Ecto neural progenitor cell (in vitro differentiated cells): ENCODE data around the gene CIB2.
"Not testable (repeated sequence)": the region's sequence is repeated elsewhere in the genome, so short reads cannot be mapped to it uniquely, and the experiment has no call there.

Experiments used
- DNase-seq: peaks from one replicate; pipeline ENCODE4 v3.0.0-alpha.2; 2018; ENCODE audit warnings: low spot score

Gene CIB2

DNA sequence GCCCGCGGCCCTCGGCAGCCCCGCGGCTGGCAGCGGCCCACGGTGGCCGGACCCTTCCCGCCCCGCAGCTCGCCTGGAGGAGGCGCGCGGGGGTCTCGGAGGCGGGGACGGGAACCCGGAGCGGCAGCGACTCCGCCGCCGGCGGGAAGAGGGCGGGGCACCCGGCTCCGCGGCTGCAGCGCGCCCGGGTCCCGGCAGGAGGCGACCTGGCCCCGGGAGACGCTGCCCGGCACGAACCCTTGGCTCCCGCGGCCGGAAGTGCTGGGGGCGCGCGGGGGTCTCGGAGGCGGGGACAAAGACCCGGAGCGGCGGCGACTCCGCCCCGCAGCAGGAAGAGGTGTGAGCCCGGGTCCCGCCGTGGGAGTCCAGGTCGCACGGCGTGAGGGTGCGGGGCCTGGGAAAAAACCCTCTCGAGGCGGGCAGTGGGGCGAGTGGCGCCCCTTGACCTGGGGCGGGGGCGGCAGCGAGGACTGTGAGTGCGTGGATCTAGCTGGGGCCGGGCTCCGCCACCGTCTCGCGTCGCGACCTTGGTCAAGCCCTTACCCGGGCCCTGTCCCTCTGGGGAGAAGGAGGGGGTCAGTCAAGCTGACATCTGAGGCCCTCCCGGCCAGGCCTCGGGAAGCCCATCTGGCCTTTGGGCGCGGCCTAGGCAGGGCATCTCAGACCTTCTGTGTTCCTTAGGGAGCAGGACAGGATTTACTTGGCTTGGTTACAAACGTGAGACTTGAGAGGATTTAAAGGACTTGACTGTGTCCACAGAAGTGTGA lies at the start of gene CIB2:
Gene CIB2 (minus strand): TSS at position 151 of the 767 bp plus-strand sequence. CDS start 230 bp downstream, outside the sequence.
- peak; percentile 93 for DNase-seq

DNA sequence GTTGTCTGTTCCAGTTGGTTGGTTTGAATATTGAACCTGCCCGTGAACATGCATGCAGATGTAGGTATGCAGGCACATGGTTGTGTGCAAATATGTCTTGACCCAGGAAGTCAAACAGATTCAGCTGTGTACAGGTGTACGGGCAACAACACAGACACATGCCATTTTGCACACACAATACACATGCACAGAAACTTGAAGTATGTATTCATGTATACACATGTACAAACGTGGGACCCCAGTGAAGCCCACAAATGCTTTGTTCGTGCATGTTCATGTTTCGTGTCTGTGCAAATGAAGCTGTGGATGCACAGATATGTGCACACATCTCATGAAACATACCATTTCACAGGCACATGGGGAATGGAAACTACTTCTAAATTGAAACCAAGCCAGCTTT lies 48.7 kb upstream of the CIB2 start:
- DNase-seq: no peak

DNA sequence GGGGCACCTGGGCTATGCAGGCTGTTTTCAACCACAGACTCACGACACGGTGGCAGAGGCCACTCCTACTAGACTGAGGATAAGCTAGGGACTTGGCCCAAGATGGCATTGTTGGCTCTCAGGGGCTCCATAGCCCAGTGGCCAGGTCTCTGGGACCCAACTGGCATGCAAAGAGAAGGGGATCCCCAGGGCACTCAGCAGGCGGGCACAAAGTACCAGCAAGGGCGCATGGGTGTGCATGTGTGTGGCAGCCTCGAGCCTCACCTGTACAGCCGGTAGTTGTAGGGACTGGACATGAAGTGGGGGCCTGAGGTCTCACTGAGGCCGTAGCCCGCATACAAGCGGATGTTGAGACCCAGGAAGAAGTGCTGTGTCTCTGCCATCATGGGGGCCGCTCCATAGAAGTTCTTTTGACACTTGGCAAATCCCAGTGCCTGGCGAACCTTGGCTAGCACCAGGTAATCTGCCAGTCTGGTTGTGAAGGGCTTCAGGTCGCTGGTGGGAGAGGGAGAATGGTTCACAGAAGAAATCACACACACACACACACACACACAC lies 48.1 kb upstream of the CIB2 start:
- no peak for DNase-seq

DNA sequence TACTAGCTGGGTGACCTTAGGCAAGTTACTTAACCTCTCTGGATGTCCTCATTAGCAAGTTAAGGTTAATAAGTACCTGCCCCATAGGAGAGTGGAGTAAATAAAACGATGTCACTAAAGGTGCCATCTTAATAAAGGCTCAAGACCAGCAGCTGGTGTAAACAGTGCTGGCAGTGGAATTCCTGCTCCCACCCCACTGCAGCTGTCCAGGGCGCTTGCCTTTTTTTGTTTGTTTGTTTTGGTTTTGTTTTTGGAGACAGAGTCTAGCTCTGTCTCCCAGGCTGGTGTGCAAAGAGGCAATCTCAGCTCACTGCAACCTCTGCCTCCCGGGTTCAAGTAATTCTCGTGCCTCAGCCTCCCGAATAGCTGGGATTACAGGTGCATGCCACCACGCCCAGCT lies 46.8 kb upstream of the CIB2 start:
- no peak for DNase-seq

DNA sequence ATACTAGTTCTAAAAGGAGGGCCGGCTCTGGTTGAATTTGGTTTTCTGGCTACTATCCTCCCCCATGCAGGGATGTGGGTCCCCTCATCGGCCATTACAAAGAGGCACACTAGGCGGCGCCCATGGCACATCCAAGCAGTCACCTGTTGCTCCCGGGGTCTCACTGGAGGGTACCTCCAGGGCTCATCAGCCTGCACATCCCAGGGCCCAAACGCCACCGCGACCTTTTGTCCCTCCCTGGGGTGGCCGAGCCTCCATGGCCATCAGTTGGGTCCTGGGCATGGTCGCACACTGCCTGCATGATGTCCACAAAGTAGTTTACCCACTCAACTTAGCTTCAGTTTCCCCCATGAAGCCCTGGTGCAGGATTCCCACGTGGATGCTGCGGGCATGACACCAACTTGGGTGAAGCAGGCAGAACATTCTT lies 46.2 kb upstream of the CIB2 start:
- DNase-seq: peak; percentile 83

DNA sequence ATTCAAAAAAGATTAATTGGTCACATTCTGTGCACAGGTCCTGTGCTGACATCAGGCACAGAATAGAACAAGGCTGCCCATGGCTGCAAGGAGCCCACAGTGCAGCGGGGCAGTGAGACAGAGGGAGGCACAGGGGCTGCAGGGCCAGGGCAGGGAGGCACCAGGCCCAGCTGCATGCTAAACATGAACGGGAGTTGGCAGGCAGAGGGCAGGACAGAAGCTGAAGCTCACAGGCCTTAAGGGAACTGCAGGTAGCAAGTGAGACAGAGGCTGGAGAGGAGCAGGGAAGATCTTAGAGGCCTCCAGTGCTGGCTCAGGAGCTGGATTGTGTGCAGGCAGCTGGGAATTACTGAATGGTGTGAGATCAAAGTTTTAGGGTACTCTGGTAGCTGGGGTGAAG lies 44.1 kb upstream of the CIB2 start:
- no peak for DNase-seq

DNA sequence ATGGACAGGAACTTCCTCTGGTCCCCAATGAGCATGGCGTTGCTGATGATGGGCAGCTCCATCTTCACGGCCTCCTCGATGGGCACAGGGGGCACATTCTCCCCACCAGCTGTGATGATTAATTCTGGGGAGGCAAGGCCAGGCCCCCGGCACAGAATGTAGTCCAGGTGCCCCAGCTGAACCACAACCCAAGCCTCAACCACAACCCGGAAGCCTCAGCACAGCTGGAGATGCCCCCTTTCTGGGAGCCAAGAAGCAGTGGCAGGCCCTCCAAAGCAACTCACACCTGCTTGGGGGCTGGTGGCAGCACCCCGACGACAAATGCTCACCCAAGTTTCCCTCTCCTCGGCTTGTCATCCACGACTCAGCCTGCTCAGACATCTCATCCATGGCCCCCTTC lies 43.2 kb upstream of the CIB2 start:
- DNase-seq: no peak

DNA sequence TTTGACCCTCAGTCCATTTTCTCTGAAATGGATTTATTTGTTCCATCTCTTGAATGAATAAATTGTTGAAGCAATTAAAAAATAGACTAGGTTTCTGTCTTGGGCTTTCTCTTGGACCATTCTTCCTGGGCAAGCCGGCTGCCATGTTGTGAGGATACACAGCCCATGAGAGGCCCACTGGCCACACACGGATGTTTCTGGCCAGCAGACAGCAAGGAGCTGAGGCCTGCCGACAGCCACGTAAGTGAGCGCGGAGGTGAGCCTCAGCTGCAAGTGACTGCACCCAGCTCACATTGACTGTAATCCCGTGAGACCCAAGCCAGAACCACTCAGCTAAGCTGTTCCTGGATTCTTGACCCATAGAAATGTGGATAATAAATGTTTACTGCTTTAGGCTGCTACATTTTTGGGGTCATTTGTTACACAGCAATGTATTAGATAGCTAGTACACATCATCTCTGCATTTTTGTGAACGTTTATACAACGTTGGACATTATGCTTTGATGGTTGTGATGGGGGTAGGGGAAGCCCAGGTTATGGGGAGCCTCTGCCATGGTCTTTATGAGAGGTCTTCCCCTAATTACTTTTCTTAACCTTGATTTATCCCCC lies 40.7 kb upstream of the CIB2 start:
- no peak for DNase-seq

DNA sequence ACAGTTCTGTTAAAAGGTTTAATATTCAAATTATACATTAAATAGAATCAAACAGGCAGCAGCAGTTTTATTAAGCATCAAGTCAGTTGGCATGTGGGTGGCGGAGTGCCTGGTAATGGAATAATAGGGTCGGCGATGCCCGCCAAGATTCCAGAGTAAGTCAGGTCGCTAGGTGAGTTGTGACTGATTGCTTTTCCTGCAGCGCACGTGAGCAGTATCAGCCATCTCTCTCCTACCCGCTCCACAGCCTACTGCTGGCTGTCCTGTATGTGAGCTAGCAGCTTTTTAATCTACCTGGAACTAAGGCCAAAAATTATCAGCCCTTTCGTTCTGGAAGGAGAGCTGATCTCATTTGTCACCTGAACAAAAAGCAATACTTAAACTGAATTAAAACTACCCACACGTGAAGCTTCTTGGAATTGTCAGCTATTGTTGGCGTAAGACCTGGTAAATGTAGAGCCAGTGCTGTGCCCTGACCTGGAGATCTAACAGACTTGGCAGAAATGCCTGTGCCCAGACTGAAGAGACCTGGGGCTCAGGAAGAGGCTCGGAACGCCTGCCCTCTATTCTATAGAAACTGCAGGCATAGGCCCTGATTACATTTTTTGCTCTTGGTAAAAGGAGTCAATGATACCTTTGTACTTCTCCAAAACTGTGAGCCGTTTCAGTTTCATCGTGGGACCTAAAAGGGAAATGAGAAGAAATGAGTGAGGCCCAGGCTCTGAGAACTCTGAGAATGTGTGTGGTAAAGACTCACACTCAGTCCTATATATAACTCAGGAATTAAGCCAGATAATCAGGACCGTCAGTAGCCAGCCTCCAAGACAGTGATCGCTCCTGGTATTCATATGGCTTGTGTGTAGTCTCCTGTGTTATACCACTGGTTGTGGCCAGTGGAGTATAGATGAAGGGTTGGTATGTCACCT lies 39.9 kb upstream of the CIB2 start:
- DNase-seq: no peak

DNA sequence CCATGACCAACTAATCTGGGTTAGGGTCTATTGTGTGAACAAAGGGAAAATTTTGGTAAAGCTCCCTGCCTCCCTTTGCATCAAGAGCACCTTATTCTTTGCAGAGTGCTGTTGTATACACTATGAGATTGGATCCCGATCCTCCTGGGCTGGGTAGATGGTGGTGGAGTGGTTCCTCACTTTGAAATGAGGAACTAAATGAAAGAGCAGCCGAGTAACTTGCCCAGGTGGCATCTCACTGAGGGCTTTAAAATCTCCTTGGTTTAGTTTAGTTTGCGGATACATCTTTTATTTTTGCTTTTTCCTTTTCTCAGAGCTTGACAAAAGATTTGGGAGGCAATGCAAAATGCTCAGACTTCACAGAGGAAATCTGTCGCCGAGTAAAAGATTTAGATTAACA lies 37.4 kb upstream of the CIB2 start:
- no peak for DNase-seq

DNA sequence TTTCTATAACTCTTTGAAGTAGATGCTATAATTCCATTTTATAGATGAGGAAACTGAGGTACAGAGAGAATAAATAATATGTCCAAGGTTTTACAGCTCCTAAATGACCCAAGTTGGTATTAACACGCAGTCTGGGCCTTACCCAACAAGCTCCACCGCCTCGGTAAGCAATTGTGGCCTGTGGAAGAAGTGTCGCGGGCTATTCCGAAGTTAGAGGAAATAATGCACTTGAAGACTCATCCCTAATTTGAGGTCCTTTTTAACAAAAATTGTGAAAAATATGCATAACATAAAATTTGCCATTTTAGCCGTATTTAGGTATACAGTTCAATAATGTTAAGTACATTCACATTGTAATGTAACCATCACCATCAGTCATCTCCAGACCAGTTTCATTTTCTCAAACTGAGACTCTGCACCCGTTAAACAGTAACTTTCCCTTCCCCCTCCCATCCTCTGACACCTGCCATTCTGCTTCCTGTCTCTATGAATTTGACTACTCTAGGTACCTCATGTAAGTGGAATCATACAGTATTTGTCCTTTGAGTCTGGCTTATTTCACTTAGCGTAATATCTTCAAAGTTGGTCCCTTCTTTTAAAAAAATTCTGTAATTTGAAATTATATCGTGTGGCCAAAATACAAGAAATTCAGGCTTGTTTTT lies 36.1 kb upstream of the CIB2 start:
- no peak for DNase-seq

DNA sequence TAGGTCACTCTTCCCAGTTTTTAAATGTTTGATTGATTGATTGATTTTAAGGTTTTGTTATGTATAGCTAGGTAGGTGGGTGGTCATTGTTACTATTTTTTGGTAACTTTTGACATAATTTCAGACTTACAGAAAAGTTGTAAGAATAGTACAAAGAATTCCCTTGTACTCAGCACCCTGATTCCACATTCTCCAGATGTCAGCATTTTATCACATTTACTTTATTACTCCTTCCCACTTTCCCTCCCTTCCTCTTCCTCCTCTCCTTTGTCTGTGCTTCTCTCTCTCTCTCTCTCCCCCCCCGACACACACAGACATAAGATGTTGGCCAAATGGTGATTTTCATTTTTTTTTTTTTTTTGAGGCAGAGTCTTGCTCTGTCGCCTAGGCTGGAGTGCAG lies 32.8 kb upstream of the CIB2 start:
- no peak for DNase-seq

DNA sequence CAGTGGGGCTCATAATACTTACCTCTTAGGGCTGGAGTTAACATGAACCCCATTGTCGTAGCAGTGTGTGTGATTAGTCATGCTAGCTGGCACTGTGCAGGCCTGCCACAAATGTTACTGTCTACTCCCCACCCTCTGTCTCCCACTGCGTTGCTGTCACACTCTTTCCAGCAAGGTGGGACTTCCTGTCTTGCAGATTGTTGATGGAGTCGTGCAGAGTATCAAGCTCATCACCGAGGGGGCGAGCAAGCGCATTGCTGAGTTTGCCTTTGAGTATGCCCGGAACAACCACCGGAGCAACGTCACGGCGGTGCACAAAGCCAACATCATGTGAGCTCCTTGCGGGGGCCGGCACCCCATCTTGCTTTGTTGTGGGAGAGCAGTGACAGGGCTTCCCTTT lies 30.8 kb upstream of the CIB2 start:
- DNase-seq: no peak

DNA sequence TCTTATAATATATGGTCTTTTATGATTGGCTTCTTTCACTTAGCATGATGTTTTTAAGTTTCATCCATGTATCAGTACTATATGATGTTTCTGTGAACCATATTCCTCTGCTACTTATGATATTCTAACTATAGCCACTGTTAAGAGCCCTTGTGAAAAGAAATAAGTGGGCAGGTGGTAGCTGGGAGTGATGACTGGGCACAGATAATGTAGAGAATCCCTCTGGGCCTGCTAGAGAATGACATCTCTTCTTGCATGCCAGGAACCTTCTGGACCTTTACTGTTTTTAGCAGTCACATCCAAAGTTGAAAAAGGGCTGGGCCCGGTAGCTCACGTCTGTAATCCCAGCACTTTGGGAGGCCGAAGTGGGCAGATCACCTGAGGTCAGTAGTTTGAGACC lies 28.1 kb upstream of the CIB2 start:
- no peak for DNase-seq

DNA sequence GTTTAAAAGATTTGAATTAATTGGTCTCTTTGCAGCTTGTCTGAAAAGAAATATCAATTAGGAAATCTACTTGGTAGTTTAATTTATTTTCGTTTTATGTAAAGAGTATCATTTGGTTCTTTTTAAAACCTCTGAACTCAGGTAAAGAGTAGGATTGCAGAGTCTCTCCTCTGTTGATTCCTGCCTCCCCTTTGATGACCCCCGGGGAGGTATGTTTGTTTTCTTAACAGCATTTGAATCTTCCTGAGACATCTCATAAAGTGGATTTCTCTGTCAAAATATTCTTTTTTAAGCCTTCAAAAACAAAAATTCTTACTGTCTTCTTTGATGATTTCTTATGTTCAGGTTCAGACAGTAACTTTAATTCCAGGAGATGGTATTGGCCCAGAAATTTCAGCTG lies 26.0 kb upstream of the CIB2 start:
- no peak for DNase-seq

DNA sequence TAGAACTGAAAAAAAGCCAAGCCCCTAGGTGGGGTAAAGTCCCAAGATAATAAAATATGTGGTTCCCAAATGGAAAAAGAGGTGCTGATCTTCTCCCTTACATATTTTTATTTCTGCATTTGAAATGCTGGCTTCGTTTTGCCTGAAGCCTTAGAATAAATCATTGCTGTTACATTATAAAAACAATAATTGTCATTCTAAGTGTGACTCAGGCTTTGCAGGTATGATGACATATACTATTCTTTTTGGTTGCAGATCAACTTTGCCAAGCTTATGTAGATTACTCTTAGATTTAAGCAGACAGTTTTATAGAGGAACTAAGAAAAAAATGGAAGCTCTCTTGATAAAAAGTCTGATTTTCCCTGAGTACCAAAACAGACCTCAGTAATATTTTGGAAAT lies 25.4 kb upstream of the CIB2 start:
- no peak for DNase-seq

DNA sequence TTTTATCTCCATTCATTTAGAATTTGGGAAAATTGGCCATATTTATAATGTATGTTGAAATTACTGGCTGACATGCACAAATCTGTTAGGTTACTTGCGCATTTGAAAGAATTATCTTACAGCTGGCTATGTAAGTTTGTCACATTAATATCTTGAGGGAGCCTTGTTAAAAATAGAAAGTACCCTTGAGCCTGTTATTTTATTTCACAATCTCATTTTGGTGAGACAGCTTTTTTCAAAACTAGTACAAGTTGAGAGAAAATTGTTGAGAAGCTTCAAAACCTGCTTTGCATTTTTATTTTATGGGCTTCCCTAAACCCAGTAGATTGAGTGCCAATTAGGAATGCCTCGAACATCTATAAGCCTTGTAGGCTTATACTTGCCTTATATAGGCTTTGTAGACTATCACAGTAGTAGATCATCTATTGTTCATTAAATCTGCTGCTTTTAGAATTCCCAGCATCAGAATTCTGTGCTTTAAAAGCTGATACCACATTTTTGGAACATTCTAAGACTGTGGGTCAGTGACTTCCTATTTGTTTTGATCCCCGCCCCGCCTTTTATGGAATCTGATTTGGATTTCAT lies 24.2 kb upstream of the CIB2 start:
- DNase-seq: no peak

DNA sequence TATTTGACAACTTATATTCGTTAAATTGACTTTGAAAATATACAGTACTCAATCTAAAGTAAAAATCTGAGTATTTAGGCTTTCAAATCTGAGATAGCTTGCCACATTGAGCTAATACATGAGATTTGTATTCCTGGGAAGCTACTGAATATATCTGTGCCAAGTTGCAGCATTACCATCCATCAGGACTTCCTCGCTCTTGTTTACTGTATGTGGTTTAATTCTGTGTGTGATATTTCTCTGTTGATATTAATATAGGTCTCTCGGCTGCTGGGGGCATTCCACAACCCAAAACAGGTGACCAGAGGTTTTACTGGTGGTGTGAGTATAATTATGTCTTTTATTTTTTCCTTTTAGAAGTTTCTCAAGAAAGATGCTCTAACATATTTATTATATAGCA lies 23.7 kb upstream of the CIB2 start:
- DNase-seq: no peak

DNA sequence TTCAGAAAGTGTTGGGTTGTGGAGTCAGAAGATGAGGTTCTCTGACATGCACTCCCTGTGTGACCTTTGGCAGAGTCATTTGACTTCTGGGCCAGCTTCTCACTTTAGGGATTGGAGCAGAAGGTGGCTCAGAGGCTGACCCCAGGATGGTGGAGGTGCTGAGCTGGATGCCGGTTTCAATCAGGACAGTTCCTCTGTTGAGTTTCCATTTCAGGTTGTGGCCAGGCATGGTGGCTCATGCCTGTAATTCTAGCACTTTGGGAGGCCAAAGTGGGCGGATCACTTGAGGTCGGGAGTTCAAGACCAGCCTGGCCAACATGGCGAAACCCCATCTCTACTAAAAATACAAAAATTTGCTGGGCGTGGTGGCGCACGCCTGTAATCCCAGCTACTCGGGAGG lies 19.8 kb upstream of the CIB2 start:
- DNase-seq: not testable (repeated sequence)

DNA sequence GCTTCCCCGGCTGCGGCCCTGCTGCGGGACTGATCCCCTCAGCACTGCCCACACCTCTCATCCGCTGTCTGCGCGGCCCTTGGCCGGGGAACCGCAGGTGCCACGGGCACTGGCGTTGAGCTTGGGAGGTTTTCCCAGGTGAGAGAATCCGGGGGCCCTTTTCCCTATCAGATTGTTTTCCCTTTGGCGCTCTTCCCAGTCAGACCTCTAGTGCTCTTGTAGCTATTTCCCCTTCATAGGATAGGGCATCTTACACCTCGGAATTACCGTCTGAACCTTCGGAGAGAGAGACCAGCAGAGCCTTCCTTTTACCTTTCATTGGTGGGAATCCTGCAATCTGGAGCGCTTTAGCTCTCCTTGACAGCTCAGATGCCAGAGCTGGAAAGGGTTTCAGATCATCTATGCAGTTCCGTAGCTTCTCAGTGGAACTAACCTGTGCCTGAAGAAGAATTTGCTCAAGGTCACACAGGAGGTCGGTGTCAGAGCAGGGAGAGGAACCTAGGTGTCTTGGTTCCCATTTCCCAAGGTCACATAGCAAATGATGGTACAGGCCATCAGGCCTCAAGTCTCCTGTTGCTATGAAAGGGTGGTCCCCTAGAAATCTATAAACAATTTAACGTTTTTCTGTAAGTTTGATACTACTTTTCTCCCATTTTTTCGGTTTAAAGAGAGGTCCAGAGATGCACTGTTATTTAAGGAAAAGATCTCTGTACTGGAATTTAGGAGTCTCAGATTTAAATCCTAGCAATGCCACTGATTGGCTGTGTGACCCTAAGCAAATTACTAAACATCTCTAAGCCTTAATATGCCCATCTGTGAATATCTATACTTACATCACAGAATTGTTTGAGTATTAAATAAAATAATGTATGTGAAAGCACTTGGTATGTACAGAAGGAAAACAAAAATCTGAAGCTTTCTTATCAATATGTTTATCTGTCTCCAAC lies 18.8 kb upstream of the CIB2 start:
- no peak for DNase-seq
